Measurements from ENCODE around the gene PTPRG.

PTPRG gene

DNA sequence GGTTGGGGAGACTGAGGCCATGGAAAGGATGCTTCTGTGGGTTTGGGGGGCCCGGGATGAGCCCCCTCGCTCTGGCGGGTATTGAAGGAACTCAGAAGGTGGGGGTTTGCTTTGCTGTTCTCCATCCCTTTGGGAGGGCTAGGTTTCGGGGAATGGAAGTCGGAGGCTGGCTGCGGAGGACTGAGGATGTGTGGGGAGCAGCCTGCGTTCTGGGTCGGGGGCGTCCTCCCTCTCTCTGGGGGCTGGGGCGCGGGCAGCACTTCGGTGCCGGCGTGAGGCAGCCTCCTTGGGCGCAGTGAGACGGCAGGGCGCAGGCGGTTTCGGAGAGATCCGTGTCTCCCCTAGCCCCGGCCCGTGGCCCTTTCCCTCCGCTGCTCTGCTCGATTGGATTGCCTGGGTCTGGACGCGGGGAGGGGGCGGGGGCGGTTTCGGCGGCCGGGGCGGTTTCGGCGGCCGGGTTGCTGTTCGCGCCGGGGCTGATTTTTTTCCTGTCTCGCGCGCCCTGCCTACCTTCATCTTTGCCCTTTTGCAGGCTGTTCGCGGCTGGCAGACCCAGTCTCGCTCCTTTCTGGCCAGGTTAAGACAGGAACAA is 1.4 kb downstream of the PTPRG start:
- peak; percentile 77 for DNase-seq

DNA sequence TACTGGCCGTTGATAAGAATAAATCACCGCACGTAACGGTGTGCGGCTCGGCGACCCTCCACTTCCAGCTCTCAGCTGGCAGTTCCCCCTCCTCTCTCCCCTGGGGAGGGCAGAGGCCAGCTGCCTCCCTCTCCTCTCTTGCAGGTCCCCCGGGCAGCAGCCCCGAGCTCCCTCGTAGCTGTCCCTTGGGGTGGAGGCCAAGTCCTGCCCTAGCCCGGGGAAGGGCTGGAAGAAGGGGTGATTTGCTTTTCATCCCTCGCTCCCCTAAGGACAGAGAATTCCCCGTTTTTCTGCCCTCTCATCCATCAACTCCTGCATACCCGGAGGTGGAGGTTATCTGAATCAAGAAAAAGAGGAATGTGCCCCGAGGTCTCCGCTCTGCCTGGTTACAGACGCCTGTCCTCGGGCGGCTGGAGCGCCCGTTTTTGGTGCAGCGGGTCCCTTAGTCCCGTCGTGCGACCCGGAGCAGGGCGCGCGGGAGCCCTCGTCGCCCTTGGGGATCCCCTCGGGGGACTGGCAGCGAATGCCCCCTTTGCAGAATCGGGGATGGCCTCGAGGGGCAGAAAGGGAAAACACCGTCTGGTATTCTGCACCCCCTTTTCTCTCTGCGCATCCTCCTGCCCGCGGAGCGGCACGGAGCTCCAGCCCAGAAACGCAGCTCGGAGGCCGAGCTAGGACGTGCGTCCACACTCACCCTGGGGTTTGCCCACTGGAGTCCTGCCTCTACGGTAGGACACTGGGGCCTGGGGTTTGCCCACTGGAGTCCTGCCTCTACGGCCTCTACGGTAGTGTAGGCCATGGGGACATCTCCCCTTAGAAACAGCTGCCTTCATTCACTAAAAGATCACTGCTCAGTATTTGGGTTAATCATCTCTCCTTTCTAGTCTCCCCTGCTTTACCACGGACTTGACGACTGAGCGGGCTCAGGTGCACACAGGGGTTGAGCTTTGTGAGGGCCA is 2.2 kb downstream of the PTPRG start:
- DNase-seq = peak; percentile 49

DNA sequence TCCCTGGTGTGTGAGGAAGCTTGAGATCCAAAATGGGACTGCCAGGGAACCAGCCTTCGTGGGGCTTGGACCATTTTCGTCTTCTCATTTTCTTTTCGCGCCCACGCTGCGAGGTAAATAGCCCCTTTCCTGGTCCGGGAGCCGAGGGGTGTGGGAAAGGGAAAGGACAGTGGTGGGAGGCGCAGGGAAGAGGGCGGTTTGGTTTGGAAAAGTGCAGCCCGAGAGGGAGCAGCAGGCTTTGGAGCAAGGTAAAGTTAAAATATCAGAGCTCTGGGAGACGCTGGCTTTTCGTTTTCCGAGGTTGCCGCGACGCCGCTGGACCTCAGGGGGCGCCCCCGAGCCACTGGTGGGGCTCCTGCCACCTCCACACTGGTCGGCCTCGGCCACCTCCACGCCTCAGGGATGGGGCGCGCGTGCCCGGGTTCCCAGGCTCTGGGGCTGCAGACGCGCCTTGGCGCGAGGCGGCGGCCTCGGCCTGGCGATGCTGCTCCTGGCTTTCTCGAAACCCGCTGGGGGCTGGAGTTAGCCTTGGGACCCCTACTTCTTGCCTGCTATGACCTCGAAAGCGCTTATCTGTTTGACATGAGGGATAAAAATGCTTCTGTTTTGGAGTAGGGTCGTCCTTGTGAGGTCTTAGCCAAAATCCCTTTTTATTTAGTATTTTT is 3.2 kb downstream of the PTPRG start:
- peak; percentile 90 for DNase-seq

DNA sequence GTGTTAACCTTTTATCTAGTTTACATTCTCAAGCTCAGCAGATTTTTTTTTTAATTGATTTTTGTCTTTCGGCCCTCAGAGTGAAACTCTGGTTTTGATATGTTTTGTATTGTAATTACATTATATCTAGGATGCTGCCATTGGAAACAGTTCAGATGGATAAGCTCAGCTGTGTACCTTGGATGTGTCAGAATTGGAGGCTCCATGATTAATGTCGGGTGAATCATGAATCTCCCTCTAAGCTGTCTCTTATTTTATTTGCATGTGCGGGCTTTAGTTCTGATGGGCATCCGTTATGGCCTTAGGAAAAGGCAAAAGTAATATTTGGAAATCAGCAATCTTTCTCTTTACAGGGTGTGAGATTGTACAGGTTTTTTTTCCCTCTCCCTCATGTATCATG is 4.2 kb downstream of the PTPRG start:
- no peak for DNase-seq

DNA sequence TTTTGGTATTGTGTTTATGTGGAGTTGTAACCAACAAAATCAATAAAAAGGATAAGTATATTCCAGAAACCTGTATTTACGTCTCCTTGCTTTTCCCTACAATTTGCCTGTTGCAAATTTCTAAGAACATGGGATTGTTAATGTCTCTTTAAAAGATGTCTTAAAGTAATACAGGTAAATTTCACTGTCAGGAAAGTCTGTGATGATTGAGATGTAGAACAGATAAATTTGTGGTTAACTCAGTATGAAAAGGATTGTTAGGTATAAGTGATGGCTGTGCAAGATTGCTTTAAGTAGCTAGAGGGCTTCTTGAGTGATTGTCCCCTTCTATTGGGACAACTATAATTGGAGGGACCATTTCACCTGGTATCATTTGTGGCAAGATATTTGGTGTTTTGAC is 6.8 kb downstream of the PTPRG start:
- DNase-seq = no peak

DNA sequence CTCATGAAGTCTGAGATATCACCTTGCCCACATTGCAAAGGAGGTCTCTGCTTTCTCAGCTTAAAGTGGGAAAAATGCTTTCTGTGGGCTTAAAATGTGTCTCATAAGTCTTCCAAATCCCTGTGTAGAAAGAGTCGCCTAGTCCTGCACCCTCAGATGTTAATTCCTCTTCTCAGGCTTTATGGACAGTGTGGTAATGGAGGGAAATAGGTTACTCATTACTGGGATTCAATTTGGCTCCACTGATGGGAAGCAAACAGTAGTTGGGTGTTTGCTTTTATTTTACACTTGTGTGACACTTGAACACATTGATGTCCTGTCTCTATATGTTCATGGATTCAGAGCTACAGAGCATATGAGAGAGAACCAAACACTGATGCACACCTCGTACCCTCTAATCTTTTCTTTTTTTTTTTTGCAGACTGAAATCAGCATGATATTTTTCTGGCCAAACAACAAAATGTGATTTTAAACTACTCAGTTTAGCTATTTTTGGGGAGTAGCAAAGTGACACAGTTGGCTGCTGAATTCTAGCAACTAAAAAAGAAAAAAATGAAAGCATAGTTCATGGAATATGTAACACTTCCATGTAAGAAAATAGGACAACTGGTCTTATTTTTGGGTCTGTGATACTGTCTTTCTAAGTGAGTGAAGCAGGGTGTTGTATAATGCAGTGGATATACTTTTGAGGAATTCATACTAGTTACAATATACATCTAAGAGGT is 8.6 kb downstream of the PTPRG start:
- no peak for DNase-seq

DNA sequence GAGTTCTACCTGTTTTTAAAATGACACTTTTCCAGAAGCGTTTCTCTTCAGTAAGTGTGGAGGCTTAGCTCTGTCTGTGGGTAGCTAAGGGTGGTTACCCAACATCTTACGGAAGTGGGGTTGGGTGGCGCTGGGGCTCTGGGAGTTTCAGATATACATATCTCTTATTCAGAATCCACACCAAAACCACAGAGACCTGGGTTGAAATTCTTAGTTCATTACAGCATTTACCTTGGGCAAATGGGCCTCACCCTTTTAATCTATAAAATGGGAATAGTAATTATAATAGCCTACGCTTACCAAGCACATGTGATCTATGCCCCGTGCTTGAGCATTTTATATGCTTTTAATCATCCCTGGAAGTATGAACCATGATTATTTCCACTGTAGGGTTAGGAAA is 9.4 kb downstream of the PTPRG start:
- DNase-seq = no peak

DNA sequence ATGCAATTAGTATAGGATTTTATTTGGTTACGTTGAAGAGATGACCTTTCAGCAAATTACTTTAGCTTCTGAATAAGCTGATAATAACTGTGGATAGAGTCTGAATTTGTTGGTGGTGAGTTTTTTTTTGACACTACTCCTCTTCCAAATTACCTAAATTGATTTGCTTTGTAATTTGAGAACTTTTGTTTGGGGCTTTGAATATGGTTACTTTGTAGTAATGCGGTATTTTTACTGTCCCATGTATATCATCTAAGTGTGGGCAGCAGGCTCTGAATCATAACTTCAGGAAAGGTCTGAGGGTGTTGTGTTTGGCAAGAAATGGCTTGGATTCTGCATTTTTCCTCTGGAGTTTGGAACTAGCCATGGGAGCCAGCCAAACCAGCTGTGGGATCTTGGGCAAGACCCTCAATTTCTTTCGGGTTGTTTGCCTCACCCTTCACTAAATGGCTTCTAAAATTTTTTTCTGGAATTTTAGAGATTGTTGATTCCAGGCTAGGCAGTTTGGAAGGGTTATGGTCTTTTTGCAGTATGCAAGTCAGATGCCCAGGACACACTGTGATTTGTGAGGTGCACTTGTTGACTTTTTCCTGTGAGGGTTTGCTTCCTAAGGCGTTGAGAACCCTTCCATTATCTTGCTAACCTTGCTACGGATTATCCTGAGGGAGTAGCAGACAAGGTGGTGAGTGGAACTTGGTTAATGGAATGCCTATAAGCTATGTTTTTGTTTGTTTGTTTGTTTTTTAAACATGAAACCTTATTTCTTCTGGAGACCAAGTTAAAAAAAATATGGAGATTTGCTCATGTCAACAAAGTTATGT is 10.4 kb downstream of the PTPRG start:
- peak; percentile 58 for DNase-seq

DNA sequence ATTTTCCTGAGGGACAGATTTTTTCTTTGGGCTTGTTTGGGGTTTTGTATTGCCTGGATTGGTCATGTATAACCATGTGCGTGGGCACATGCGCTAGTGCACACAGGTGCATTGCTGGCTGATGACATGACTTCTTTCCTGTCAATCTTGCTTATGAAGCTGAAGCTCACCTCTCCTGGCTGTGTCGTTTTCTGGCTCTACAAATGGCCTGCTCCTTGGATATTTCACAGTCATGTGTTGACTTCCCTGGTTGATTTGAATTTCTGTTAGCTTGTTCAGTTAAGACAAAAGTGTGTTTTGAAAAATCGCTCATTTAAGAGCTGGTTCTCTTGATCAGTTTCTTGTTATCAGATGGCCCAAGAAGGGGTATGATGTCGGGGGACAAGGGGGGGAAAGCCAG is 11.5 kb downstream of the PTPRG start:
- no peak for DNase-seq

DNA sequence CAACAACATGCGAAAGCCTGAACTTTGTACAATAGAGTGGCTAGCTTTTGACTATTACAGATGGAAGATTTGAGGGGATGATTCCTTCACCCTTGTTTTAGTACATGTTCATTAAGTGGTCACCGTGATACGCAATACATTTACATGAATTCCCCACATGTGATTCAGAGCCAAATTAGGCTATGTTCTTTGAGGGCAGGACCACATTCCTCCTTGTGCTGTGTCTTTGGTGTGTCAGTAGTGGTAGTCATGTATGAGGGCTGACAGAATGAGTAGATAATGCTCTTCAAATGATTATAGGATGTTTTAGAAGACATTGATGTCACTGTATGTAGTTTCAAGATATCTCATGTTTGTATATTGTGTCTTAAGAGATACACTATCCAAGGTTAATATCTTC is 12.1 kb downstream of the PTPRG start:
- DNase-seq = no peak

DNA sequence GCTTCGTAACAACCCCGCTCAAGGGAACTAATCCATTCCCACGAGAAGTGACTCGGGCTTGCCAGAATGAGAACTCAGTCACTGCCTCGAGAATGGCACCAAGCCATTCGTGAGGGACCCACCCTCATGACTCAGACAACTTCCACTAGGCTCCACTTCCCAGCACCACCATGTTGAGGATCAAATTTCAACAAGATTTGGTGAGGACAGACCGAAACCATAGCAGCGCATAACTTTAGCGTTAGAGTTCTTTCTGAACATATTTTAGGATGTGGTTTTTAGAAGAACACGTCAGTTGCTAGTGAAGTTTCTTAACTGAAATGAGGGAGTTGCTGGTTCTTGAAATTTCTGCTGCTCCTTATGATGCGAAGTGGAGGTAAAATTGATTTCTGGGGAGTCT is 13.5 kb downstream of the PTPRG start:
- peak; percentile 49 for DNase-seq

DNA sequence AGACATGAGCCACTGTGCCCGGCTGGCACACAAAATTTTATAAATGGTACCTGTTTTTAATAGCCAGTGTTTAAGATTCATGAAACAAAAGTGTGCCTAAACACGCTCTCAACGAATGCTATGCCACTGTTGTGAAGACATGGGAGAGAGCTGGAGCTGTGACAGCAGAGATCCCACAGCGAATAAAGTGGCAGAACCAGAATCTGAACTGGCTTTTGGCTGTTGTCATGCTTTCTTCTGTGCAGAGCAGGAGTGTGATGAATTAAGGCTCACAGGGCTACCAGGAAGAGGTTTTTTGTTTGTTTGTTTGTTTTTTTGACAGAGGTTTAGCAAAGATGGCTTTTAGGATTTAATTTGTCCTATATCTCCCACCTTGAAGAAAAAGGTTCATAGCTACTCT is 14.5 kb downstream of the PTPRG start:
- no peak for DNase-seq

DNA sequence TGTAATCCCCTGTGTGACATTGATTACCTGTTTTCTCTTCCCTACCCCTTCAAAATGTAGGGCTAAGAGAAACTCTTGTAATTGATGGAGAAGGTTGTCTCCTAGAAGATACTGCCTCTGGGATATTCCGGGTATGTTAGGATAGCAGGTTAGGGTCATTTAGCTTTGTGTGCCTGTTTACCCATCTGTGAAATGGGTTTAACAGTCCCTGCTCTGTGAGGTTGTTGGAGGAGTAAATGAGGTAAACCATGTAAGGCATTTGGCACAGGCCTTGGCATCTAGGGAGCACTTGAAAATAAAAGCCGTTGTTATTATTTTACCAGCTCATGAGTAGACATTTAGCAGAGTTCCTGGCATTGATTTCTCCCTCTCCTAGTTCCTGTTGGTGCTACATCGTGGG is 16.4 kb downstream of the PTPRG start:
- DNase-seq = no peak

DNA sequence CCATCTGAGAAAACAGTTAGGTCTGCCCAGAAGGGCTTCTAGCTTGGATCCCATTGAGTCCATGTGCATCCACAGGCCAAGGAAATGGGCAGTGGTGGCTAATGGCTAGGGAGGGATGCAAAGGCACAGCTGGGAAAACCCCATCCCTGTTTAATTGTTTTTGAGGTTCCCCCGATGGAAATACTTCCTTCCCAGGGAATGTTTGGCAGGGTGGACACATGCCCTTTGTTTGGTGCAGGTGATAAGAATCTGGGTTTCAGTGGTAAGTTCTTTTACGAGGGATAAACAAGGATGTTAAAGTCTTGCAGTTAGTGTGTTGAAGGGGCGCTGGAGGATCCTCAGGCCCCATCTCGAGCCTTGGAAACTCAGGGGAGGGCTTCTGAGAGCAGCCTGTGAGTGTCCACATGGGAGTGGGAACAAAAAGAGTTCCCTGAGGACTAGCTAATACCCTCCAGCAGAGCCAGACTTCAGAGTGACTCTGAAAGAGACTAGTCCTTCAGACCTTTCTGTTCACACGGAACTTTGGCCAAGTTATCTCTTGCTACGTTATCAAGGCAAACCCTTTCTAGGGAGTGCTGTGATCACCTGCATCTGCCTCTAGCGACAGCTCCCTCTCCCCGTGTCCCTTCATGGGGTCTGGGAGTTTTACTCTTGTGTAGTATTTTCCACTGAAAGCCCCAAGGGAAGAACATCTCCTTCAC is 17.4 kb downstream of the PTPRG start:
- no peak for DNase-seq

DNA sequence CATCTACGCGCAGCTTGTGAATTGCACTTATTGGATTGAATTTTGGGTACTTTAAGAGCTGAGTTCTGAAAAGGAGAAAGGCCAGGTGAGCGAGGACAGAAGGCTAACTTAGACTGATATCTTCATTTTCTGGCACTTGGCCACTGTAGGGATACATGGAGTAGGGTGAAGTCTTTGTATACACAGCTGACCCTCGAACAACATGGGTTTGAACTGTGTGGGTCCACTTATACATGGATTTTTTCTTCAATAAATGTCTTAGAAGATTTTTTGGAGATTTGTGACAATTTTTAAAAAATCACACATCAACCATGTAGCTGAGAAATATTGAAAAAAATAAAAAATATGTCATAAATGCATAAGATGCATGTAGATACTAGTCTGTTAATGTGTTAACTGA is 18.3 kb downstream of the PTPRG start:
- no peak for DNase-seq

DNA sequence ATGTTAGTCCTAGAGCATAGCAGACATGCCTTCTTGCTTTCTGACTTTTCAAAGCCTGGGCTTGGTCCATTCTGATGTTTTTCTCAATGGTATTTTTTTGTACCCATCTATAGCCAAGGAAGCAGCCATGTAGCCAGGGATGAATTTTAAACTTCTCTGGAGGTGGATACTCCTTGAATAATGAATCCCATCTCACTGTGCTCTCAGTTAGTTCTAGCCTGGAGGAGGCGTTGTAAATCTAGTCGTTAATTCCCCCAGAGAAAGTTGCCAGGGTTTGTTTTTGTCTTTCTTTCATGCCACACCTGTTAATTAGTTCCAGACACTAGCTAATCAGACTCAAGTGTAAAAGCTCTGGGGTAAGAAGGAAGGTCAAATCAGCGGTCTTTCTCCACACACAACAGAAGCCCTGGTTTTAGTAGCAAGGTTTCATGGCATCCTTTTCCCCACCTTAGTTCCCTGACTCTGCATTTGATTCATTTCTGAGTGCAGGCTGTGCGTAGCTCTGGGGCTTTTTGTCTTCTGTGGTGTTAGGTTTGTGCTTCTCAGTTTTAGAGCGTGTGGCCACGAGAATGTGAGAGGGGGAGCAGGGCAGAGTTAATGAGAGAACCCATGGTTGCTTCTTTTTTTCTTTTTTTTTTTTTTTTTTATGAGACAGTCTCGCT is 19.7 kb downstream of the PTPRG start:
- no peak for DNase-seq

DNA sequence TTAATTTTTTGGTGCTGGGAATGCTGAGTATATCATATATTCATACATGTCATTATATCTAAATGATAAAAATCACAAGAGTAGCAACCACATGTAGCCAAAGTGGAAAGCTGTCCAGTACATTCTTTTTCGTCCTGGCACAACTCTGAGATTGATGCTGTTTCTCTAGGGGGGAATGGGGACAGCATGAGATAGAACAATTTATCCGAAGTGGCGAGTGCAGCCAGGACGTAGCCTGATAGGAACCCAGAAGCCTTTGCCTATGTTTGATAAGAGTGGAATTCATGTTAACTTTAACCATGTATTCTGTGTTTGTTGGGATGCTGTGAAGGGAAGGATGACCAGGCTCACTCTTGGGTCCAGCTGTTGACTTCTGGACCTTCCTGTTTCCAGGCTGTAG is 20.9 kb downstream of the PTPRG start:
- no peak for DNase-seq

DNA sequence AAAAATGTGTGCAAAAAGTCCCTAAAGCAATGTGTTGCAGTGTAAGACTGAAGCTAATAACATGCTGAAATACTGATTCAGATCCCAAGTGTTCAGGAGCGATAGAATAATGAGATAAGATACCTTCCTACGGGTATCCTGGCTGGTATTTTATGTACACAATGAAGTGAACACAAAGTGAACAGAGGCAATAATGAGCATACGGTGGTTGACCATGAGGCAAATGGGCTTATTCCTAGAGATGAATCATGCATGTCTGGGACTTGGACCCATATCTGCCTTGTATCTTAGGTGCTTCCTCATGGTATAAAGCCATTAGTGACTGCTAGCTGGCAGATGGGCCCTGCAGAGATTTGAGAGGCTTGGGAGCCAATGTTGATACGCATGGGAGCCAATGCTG is 21.5 kb downstream of the PTPRG start:
- no peak for DNase-seq

DNA sequence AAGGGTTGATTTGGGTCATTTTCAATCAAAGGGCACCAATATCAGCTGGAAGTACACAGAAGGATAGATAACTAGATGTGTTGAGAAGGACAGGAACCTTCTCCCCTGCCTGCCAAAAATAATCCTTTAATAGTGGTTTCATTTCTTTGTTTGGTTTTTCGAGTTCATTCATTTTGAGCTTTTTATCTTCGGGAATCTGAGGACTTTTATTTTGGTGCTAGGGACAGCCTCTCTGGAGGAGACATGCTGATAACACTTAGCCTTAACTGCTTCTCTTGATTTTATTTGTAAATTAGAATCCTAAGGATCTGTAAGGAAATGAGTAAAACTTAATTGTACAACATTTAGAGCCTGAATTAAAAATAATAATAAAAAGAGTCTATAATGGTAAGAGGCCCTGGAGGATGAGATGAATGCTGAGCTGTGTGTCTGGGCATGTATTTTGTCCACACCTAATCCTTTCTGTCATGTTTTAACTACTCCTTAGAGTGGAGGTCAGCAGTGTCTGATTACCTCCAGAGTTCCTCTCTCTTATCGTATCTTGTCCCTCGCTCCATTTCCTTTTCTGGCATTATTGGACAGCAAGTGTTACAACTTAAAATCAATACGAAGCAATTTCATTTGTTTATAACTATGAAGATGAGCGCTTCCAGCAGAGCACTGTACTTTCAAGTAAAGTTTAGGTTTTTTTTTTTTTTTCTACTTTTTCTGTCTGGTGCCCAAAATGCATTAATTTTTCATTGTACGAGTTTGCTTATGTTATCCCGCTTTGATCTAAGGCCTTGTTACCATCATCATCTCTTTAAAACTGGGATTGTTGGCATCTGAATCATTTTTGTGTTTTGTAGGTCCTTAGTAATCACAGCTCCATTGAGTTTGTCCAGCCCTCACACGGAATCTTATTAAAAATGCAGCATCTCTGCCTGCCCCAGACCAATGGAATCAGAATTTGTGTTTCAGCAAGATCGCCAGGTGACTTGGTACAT is 22.8 kb downstream of the PTPRG start:
- no peak for DNase-seq

DNA sequence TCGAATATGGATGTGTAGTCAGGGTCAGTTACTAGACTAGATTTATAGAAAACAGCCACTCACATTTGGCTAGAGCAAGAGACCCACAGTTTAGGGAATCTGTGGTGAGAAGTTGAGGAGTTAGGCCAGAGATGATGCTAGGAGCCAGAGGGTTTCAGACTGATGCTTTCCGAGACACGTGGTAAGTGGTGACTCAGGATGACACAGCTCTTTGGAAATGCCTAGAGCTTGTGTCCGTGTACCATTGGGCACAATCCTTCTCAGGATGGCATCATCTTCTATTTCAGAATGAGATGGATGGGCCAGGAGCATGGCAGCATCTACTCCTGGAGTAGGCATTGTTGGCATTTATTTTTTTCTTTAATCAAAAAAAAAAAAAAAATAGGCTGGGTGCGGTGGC is 28.5 kb downstream of the PTPRG start:
- DNase-seq = no peak
